GM19397 (cell line): ENCODE measurements around the gene NF2.

Source experiments
- ATAC-seq: cut with Tn5 transposase; IDR thresholded peaks from one replicate; pipeline ENCODE4 v1.9.1; 2021; ENCODE audit warnings: mild to moderate bottlenecking, moderate library complexity; ENCODE audit not compliant: unreplicated experiment

NF2 gene

DNA sequence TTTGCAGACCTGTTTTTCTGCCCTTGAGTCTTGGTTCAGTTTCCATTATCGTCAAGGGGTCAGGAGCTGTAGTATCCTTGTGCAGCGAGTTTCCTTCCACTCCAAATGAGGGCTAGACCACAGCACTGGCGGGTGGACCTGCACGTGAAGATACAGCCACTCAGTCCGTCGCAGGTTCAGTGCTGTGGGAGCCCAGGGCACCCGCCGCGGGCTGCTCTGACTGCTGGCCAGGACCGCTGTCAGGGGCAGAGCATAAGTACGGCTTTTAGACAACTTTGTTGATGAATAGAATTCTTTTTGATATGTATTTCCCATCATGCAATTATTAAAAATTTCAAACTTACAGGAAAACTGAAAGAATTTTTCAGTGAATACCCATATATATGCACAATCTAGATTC is 56.6 kb downstream of the NF2 start:
- ATAC-seq, result no peak

GRCh38 chr22:29661336-29661735 is 57.9 kb downstream of the NF2 start:
- ATAC-seq, result no peak

DNA sequence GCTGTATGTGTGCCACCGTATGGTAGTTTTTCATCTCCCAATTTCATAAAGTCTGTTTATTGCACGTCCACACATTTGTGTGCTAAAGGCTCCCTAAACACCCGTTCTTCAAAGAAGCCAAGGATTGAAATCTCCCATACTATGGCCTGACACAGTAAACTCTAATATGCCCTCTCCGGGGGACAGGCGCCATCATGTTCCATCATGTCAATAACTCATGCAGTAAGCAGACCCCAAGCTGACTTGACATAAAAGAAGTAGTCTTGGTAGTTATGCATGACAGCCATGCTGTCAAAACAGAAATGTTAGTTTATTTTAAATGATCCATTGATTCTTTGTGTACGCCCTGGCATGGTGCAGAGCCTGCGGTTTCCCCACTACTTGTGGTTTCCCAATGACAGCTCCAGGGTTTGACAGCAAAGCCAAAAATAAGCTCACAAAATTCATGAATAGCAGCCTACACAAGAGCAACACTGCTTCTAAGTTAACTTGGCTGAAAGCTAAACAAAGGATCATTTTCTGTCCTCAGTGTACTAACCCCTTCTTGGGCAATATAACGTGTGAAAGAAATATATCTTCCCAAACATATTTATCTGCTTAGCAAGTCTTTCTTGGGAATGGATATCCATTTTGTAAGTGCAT is 59.9 kb downstream of the NF2 start:
- no peak for ATAC-seq

DNA sequence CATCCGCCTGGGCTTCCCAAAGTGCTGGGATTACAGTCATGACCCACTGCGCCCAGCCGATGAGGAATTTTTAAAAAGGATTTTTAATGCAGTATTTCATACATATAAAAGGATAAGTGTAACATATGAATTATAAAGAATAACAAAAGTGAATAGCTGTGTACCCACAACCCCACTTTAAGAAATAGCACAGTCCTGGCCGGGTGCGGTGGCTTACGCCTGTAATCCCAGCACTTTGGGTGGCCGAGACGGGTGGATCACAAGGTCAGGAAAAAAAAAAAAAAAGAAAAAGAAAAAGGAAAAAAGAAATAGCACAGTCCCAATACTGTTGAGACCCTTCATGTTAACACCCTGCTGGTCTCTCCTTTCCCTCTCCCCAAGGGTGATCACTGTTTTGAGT is 62.1 kb downstream of the NF2 start:
- ATAC-seq, result no peak

GRCh38 chr22:29668673-29669072 is 65.2 kb downstream of the NF2 start:
- ATAC-seq, result no peak

- ATAC-seq, result no peak
These were observed 67.2 kb downstream of the NF2 start for GRCh38 chr22:29670626-29671025.

GRCh38 chr22:29673361-29674066 is 70.1 kb downstream of the NF2 start:
- ATAC-seq, result no peak

- no peak for ATAC-seq
These were observed 70.7 kb downstream of the NF2 start for GRCh38 chr22:29674121-29674520.

- ATAC-seq, result no peak
These were observed 75.9 kb downstream of the NF2 start for GRCh38 chr22:29679316-29679715.

DNA sequence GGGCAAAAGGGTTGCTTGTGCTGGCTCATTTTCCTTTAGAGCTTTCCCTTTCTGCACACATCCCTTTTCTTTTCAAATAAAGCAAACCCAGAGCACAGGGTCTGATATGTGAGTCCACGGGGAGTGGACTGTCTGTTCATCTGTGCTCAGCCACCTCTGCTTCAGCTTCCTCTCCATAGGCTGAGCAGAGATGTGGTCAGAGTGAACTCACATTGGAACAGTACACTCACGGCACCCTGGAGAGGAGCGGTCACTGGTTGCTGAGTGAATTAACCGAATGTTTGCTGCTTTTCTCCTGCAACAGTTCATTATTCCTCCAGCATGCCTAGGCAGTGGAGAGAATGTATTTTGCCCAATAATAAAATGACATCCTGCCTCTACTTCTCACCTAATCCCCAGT is 80.1 kb downstream of the NF2 start:
- no peak for ATAC-seq

GRCh38 chr22:29684244-29684643 is 80.8 kb downstream of the NF2 start:
- ATAC-seq, result no peak

DNA sequence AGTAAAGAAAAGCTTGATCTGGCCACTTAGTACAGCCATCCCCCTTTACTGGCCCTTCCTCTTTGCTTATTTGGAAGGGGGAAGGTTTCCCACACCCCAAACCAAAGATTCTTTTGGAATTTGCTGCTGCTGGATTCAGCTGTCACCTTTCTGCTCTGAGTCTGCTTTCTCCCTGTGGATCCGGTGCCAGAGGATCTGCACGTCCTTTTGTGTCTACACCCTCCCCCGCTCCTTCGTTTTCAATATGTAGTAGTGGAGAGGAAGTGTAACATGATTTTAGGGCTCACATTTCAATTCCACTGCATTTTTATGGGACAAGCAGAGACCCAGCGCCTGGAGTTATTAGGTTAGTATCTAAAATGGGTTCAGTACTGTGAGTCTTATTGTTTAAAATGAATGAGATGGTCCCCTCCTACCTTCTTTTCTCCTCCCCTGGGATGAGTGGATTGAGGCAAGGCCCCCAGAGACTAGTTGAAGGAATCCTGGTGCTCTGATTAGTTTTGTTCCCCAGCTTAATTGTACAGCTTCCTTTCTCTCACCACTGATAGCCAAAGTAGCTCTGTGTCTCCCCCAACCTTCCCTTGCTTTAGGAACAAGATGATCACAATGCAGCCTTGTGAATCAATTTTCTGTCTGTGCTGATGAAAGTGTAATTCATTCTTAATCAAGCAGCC is 85.9 kb downstream of the NF2 start:
- no peak for ATAC-seq

- ATAC-seq, result no peak
These were observed 86.4 kb downstream of the NF2 start for GRCh38 chr22:29689880-29690213.

GRCh38 chr22:29690476-29690875 is 87.0 kb downstream of the NF2 start:
- no peak for ATAC-seq

GRCh38 chr22:29691636-29692326 is 88.3 kb downstream of the NF2 start:
- no peak for ATAC-seq

- ATAC-seq, result no peak
These were observed 88.9 kb downstream of the NF2 start for GRCh38 chr22:29692327-29692640.

DNA sequence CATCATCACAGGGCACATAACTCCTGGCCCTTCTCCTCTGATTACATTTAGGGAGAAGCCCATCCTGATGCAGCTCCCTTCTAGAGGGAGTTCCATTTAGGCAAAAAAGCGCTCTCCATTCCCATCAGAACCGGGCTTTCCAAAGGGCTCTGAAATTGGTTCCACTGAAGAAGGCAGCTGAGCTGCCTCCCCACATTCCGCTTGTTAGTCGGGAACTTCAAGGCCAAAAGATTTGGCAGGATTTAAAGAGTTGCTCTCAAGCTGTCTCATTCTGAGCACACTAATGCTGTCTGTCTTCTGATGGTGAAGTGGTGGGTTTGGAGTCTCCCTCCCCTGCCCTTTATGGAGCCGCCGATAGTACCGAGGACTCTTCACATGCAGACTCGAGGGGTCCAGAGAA is 89.7 kb downstream of the NF2 start:
- ATAC-seq, result no peak

- no peak for ATAC-seq
These were observed 90.2 kb downstream of the NF2 start for GRCh38 chr22:29693671-29694070.

DNA sequence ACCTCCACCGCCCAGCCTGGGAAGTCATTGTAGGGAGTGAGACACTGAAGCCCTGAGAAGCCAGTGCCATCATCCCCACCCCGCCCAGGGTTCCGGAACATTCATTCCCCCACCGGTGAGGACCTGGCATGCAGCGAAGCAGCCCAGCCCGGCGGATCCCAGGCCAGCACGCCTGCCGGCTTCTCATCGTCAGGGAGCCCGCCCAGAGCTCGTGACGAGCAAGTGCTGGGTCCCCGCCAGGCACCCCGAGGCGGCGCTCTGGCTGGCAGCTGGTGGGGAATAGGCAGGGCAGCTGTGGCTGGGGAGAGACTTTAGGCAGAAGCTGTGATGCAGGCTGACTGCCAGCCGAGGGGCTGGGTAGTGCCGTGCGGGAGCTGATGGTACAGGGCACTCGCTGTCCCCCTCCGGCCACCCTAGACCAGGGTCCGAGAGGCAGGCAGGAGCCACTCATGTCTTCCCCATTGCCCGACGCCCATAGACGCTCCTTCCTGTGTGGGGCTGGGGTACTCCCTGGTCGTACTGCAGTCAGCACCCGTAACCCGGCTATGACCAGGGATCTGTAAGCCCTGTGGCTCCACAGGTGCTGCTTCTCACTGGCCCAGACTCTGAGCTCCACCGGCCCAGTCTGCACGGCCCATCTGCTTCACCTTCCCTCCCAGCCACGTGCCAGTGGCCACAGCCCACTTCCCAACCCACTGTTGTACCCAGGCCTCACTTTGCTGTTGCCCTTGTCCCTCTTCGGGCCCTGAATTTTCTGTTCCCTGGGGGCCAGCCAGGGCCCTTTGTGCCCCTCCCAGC is 91.9 kb downstream of the NF2 start:
- no peak for ATAC-seq

- ATAC-seq, result no peak
These were observed 94.6 kb downstream of the NF2 start for GRCh38 chr22:29697853-29698598.
